Activated CD8-positive, alpha-beta memory T cell treated with anti-CD3 and anti-CD28 coated beads for 4 hours (primary cell): ENCODE measurements around the gene RAB4B.
A peak's percentile ranks its signal among the peaks of the same experiment; 100 is the strongest.
"Not testable (repeated sequence)": the region's sequence is repeated elsewhere in the genome, so short reads cannot be mapped to it uniquely, and the experiment has no call there.

ENCODE experiments used
- DNase-seq, 2 donors: peaks; one replicate each; pipeline ENCODE4 v3.0.0-alpha.2; 2020; ENCODE audit warnings: low read depth in 2 of 2

RAB4B gene

DNA sequence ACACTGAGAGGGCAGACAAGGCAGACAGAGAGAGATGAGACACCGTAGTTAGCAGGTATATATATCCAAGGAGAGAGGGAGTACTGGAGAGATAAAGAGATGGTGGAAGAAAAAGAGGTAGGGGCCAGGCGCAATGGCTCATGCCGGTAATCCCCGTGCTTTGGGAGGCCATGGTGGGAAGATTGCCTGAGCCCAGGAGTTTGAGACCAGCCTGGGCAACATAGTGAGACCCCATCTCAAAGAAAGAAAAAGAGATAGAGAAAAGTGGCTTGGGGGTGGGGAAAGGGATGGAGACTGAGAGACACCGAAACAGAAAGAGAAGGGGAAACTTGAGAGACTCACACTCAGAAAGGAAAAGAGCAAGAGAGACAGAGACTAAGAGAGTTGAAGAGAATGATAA, 2.5 kb downstream of the RAB4B start:
- no peak for DNase-seq

DNA sequence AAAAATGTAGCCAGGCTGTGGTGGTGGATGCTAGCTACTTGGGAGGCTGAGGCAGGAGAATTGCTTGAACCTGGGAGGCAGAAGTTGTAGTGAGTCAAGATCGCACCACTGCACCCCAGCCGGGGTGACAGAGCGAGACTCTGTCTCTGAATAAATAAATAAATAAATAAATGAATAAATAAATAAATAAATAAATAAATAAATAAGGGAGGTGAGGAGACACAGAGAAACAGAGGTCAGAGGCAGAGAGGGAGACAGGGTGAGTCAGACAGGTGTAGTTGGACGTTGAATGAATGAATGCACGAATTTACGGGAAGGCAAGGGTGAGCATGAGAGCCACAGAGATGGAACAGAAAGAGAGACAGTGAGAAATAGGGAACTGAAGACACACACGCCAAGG, 3.1 kb downstream of the RAB4B start:
- DNase-seq: no peak

DNA sequence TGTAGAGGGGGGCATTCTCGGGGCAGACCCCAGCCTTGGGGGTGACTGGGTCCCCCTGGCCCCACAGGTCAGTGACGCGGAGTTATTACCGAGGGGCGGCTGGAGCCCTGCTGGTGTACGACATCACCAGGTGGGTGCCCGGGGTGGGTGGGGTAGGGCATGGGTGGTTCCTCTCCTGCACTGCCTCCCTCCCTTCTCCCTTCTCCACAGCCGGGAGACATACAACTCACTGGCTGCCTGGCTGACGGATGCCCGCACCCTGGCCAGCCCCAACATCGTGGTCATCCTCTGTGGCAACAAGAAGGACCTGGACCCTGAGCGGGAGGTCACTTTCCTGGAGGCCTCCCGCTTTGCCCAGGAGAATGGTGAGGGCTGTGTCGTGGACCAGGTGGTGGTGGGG, 5.7 kb downstream of the RAB4B start:
- no peak for DNase-seq

DNA sequence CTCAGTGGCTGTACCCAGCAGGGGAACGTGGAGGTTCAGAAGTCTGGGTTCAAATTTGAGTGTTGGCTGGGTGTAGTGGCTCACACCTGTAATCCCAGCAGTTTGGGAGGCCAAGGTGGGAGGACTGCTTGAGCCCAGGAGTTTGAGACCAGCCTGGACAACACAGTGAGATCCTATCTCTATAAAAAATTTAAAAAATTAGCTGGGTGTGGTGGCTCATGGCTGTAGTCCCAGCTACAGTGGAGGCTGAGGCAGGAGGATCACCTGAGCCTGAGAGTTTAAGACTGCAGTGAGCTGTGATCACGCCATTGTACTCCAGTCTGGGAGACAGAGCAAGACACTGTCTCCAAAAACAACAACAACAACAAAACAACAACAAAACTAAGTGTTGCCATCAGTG, 6.1 kb downstream of the RAB4B start:
- not testable (repeated sequence) for DNase-seq

DNA sequence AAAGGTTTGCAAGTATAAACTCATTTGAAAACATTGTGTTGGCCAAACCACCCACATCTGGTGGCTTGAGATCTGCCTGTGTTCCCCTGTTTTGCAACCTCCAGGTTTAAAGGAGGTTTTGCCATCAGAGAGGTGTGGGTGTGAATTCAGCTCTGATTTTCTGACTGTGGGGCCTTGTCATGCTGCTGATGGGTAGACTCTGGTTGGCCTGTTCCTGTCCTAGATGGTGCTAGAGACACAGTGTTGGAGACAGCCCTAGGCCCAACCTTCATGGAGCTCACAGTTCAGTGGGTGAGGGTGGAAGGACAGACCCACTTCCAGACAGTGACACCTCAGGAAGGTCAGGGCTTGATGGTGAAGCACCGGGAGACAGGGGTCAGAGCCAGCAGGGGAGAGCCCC, 7.5 kb downstream of the RAB4B start:
- DNase-seq: no peak

DNA sequence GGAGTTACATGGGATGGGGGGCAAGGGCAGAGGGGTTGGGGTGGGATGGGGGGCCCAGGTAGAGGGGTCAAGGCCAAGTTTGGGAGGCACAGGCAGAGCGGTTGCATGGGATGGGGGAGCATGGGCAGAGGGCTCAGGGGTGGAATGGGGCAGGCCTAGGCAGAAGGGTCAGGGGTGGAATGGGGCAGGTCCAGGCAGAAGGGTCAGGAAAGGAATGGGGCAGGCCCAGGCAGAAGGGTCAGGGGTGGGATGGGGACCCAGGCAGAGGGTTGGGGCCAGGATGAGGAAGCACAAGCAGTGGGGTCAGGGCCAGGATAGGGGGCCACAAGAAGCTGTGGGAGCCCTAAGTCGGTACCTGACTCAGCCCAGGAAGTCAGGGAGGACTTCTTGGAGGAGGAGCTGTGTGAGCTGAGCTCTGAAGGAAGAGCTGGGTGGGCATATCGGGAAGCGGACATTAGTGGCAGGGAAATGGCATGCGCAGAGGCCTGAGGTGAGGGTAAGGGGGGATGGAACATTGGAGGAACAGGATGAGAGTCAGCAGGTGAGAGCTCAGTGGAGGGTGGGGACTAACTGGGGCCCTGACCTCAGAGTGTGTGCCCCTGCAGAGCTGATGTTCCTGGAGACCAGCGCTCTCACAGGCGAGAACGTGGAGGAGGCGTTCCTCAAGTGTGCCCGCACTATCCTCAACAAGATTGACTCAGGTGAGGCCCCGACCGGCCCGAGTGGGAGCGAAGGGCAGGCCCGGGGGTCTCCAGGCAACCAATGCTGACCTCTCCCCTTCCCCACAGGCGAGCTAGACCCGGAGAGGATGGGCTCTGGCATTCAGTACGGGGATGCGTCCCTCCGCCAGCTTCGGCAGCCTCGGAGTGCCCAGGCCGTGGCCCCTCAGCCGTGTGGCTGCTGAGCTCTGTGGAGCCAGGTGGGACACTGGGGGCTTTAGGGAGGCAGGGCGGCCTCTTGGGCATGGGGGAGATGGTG, 8.3 kb downstream of the RAB4B start:
- DNase-seq: no peak

DNA sequence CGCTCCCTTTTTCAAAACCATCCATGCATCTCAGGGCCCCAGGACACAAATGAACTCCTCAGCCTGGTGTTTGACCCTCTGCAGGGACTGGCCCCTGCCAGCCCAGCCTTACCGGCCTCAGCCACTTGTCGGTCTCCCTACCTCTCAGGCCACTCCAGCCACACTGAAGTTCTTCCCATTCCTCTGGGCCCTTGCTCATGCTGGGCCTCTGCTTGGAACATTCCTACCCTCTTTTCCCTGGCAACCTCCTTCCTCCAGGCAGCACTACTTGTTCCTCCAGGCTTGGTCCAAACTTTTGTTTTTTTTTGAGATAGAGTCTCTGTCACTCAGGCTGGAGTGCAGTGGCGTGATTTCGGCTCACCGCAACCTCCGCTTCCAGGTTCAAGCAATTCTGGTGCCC, 13.3 kb downstream of the RAB4B start:
- DNase-seq: no peak

DNA sequence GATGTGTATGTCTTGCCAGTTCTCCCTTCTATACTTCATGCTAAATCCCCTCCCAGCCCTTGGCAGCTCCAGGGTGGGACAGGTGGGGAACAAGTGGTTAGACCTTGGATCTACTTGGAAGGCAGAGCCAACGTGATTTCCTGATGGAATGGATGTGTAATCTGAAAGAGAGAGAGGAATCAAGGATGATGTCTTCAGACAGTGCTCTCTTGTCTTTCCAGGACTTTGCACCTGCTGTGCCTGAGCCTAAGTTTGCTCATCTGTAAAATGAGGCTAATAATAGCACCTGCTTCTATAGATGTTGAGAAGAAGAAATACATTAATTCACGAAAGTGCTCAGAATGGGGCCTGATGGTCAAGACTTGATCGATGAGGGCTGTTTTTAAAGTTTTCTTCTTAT, 13.9 kb downstream of the RAB4B start:
- no peak for DNase-seq

DNA sequence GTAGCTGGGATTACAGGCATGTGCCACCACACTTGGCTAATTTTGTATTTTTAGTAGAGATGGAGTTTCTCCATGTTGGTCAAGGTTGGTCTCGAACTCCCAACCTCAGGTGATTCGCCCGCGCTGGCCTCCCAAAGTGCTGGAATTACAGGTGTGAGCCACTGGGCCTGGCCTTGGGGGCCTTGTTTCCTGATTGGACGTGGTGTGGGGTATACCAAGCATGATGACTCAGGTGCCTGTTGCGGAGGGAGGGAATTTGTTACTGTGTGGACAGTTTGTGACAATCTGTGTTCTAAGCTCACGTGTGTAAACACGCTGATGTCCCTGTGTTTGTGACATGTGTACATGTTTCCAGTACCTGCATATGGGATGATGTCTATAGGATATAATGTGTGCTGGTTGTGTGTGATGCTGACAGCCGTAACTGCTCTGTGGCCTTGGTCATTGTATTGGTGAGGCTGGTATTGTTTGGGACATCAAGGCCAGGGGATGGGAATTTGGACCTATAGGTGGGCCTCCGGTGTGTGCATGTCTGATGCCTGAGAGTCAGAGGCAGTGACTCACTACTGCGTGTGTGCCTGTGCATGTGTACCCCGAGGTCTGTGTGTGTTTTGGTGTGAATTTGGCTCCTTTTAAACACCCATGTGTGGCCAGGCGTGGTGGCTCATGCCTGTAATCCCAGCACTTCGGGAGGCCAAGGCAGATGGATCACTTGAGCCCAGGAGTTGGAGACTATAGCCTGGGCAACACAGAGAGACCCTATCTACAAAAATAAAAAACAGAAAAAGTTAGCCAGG, 19.3 kb downstream of the RAB4B start:
- DNase-seq: no peak

DNA sequence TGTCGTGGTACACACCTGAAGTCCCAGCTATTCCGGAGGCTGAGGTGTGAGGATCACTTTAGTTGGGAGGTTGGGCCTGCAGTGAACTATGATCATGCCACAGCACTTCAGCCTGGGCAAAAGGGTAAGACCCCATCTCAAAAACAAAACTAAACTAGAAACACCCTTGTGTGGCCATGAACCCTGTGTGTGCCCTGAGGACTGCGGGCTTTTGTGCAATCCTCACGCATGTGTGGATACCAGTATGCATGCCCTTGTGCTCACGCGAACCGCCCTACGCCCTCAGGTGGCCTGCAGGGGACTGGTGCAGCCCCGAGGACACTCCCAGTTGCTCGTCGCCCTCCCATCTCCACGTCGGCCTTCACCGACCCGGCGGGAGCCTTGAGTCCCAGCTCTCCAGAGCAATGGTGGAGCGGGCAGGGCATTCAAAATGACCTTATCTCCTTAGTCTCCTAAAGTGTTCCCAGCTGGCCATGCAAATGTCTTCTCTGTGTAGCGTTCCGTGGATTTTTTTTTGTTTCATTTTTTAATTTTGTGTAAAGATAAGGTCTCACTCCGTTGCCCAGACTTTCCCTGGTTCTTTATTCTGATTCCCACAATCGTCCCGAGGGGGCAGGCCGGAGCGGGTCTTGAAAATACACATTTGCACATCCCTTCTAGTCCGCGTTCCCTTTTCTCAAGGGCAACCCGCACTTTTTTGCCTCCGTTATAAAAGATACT, 20.1 kb downstream of the RAB4B start:
- DNase-seq: no peak

DNA sequence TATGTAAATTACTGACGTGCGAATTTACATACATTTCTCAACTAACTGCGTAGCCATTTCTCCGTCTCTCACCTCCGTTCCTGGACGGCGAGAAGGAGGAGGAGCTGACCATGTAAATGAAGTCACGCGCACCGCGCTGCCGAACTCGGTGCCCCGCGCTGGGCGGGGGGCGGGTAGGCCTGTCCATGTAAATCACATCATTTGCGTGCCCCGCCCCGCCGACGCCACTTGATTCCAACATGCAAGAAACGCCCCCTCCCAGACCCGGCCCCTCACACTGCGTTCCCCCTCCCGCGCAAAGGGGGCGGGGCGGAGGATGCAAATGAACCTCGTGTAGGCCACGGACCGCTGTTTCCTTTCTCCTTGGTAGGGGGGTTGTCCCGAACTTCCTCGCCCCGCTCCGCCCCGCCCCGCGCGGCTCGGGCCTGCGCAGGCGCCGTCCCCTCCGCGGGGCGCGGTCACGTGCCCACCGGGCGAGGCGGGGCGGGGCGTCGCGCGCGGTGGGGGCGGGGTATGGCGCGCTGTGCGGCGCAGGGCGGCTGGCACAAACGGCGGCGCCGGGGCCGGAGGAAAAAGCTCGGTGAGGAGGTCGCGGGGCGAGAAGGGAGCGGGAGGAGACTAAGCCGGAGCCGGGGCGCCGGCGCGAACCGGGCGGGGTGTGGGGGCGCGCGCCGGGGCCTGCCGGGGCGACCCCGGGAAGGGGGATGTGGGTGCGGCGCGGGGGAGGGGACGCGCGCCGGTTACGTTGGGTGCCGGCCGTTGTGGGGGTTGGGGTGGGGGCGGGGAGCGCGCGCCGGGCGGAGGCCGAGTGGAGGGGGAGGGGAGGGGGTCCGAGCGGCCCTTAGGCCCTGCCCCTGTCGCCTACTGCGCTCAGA, 20.9 kb downstream of the RAB4B start, which contains the start of gene EGLN2:
Gene EGLN2 (plus strand): TSS at position 509 of the 875 bp plus-strand sequence. CDS start 1,382 bp downstream, outside the sequence.
- peak; percentile 100 for DNase-seq

DNA sequence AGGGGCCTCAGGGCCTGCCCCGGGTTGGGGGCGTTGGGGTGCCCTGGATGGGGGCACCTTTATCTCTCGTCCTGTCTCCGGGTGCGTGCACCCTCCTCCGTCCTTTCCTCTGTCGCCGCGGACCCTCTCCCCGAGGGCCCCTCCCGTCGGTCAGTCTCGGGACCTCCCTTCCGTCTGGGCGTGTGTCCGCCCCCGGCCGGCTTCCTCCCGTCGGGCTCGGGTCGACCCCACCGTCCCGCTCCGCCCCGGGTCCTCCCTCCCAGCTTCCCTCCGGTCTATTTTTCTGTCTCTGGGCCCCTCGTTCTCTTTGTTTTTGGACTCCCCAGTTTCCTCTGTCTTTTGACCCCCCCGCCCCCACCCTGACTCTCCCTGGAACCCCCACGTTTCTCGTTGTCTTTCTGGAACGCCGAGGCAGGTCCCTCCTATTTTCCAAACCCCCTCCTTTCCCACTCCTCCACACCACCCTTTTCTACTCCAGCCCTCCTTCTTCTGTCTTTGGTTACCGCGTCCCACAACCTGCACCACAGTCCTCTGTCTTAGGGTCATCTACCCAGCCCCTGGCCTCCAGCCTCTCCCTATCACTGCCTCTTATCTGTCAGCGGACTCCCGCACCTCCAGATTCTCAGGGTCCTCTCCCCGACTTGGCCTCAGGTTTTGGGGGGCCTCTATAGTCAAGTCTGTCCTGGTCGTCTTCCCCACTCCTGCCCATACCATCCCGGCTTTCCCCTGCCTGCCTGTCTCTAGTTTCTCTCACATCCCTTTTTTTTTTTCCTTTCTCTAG, 21.7 kb downstream of the RAB4B start:
- no peak for DNase-seq

DNA sequence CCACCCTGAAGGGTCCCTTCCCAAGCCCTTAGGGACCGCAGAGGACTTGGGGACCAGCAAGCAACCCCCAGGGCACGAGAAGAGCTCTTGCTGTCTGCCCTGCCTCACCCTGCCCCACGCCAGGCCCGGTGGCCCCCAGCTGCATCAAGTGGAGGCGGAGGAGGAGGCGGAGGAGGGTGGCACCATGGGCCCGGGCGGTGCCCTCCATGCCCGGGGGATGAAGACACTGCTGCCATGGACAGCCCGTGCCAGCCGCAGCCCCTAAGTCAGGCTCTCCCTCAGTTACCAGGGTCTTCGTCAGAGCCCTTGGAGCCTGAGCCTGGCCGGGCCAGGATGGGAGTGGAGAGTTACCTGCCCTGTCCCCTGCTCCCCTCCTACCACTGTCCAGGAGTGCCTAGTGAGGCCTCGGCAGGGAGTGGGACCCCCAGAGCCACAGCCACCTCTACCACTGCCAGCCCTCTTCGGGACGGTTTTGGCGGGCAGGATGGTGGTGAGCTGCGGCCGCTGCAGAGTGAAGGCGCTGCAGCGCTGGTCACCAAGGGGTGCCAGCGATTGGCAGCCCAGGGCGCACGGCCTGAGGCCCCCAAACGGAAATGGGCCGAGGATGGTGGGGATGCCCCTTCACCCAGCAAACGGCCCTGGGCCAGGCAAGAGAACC, 22.4 kb downstream of the RAB4B start:
- DNase-seq: no peak

DNA sequence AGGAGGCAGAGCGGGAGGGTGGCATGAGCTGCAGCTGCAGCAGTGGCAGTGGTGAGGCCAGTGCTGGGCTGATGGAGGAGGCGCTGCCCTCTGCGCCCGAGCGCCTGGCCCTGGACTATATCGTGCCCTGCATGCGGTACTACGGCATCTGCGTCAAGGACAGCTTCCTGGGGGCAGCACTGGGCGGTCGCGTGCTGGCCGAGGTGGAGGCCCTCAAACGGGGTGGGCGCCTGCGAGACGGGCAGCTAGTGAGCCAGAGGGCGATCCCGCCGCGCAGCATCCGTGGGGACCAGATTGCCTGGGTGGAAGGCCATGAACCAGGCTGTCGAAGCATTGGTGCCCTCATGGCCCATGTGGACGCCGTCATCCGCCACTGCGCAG, 22.9 kb downstream of the RAB4B start:
- no peak for DNase-seq

DNA sequence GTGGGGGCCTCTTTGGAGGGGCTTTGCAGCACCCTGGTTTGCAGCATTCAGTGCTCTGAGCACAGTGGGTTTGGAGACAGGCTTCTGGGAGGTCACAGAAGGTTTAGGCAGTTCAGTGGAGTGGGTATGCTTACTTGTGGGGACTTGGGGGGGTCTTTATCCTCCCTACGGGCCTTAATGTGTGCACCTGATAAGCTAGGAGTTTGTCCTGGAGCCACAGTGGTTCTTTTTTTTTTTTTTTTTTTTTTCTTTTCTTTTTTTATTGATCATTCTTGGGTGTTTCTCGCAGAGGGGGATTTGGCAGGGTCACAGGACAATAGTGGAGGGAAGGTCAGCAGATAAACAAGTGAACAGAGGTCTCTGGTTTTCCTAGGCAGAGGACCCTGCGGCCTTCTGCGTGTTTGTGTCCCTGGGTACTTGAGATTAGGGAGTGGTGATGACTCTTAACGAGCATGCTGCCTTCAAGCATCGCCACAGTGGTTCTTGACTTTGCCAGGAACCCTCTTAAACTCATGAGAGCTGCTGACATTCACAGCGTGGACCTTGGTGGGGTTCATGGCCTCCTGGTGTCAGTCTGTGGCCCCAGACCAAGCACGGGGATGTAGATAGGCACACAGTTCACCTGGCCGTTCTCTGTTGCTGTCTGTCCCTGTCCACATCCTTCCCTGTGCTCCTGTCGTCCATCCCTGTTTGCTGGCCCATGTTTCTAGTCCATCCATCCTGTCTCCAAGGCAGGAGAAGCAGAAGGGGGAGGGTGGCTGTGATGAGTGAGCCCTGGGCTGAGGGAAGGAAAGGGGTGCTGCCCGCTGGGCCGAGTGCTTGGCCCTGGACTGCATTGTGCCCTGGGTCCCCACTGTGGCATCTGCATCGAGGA, 23.6 kb downstream of the RAB4B start:
- no peak for DNase-seq

DNA sequence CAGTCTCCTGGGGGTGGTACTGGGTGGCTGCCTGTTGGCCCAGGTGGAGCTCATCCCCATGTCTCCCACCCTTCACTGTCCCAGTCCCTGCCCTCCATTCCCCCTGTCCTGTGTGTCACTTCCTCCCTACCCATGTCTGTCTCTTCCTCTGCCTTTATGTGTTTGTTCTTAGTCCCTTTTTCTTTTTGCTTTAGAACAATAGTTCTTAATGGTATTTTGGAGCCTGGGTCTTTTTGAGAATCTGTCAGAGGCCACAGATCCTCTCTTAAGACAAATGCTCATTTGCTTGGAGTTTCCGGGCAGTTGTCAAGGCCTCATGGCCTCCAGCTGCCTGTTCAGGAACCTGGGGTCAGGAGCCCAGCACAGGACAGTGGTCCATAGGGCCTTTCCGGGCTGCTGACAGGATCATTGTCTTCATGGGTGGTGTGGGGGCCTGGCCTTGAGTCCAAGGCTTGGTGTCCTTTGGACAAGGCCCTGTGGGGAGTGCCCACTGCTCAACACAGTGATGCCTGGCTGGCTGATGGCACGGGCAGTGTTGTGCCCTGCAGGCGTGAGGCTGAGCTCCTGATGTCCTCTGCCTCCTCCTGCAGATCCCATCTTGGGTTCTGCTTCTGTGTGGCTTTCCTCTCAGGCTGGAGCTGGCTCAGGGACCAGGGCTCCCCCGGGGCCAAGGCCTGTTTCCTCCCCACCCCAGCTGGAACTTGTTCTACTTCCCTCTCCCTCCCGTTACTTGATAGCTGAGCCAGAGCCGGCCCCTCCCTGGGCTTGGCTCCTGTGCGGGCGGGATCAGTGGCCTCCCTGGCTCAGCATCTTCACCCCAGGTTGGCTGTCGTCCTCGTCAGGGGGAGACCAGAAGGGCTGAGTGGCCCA, 24.5 kb downstream of the RAB4B start:
- no peak for DNase-seq

DNA sequence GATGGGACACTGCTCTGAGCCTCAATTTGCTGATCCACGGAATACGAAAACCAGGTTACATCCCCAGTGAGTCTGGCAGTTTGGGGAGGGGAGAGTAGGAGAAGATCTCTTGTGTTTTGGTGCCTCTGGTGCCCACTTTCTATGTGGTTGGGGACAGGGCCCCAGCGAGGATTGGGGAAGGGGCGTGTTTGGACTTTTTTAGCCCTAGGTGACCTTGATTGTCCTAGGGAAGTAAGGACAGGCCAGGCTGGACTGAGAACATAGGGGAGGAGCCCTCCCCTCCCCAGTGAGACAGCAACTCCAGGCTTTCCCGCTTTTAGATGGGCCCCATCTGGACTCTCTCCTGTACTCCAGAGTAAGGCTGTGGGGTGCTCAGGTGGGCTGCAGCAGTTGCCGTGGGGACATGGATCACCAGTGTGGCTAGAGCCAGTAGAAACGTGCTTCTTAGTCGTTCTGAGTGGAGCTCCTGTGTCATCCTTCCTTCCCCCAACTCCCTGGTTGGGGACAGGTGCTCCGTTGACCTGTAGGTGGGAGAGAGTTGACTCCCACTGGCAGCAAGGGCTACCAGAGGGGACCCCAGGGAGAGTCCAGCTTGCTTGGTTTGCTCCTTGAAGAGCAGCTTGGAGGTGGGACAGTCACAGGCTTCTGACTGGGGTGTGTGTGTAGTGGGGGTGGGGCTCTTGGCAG, 25.3 kb downstream of the RAB4B start:
- DNase-seq: no peak
